ENCODE measurements around the gene CTSD.

Gene CTSD

GRCh38 chr11:1733009-1733715, 30.6 kb downstream of the CTSD start:
- H3K4me3 Mint-ChIP-seq = no peak overlapping the region
- H3K36me3 Mint-ChIP-seq (ENCODE audit: low read depth) = no peaks in the 10 kb centered on the region
- H3K27me3 Mint-ChIP-seq = peaks cover 89% of the 10 kb centered on the region
- H3K9me3 Mint-ChIP-seq = peaks cover 13% of the 10 kb centered on the region
- intact Hi-C loops (cut with micrococcal nuclease) = no loop called here
- no peak overlapping the region for H3K27ac Mint-ChIP-seq
- peaks cover 24% of the 10 kb centered on the region for H3K4me1 Mint-ChIP-seq (ENCODE audit: low read depth)

DNA sequence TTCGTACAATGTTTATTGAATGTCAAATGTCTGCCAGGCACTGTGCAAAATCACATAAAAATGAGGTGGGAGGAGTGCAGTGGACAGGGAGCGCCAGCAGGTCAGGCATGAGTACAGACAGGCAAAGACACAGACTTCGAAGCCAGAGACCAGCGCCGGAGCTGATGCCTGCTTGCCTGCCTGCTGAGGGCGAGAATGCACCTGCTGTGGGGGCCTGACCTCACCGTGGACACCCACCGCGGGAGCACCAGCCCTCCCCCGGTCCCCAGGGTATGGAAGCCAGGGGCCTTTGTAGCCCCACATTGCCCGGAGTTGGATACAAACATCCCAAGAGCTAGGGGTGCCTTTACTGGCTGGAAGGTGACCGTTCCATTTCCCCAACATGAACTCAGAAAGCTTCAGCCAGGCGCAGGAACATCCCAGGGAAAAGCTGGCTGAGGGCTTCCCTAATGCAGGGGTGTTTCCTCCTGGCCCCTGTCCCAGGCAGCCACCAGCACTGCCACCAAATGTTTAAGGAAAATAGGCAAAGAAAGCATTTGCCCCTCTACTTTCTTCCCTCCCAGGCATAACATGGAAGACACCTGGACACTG, 31.2 kb downstream of the CTSD start:
- Mint-ChIP-seq H3K27ac (no peak overlapping the region), H3K4me1 (ENCODE audit: low read depth) (peaks cover 24% of the 10 kb centered on the region), H3K36me3 (ENCODE audit: low read depth) (no peaks in the 10 kb centered on the region), H3K27me3 (peaks cover 91% of the 10 kb centered on the region), H3K9me3 (peaks cover 13% of the 10 kb centered on the region), H3K4me3 (no peak overlapping the region)
- intact Hi-C loops (cut with micrococcal nuclease) = no loop called here

DNA sequence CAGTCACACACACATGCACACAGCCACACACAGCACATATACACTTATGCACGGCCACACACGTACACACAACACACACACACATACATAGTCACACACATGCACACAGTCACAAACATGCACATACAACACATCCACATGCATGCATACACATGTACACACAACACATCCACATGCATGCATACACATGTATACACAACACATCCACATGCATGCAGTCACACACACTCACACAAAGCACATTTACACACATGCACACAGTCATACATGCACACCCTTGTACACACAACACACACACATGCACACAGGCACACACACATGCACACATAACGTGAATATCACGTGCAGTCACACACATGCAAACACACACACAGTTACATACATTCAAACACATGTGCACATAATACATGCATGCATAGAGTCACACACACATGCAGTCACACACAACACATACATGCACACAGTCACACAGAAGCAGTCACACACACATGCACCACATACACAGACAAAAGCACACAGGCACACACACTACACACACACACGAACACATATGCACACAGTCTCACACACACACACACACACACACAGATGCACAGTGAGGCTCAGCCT, 32.2 kb downstream of the CTSD start:
- Mint-ChIP-seq H3K36me3 (ENCODE audit: low read depth) (no peaks in the 10 kb centered on the region), H3K4me1 (ENCODE audit: low read depth) (peaks cover 24% of the 10 kb centered on the region), H3K27ac (no peak overlapping the region), H3K4me3 (no peak overlapping the region), H3K27me3 (peaks cover 95% of the 10 kb centered on the region), H3K9me3 (peaks cover 9% of the 10 kb centered on the region)
- intact Hi-C loops (cut with micrococcal nuclease) = no loop called here

GRCh38 chr11:1730059-1730629, 33.6 kb downstream of the CTSD start:
- no peaks in the 10 kb centered on the region for H3K9me3 Mint-ChIP-seq
- H3K36me3 Mint-ChIP-seq (ENCODE audit: low read depth) = no peaks in the 10 kb centered on the region
- H3K4me1 Mint-ChIP-seq (ENCODE audit: low read depth) = peaks cover 24% of the 10 kb centered on the region
- H3K27me3 Mint-ChIP-seq = peaks cover 90% of the 10 kb centered on the region
- H3K4me3 Mint-ChIP-seq = no peak overlapping the region
- no peak overlapping the region for H3K27ac Mint-ChIP-seq
- intact Hi-C loops (cut with micrococcal nuclease) = no loop called here

GRCh38 chr11:1729692-1730011, 34.1 kb downstream of the CTSD start:
- intact Hi-C loops (cut with micrococcal nuclease) = no loop called here
- H3K27me3 Mint-ChIP-seq = peaks cover 89% of the 10 kb centered on the region
- no peak overlapping the region for H3K27ac Mint-ChIP-seq
- H3K9me3 Mint-ChIP-seq = no peaks in the 10 kb centered on the region
- H3K4me3 Mint-ChIP-seq = no peak overlapping the region
- H3K4me1 Mint-ChIP-seq (ENCODE audit: low read depth) = peaks cover 24% of the 10 kb centered on the region
- H3K36me3 Mint-ChIP-seq (ENCODE audit: low read depth) = no peaks in the 10 kb centered on the region

DNA sequence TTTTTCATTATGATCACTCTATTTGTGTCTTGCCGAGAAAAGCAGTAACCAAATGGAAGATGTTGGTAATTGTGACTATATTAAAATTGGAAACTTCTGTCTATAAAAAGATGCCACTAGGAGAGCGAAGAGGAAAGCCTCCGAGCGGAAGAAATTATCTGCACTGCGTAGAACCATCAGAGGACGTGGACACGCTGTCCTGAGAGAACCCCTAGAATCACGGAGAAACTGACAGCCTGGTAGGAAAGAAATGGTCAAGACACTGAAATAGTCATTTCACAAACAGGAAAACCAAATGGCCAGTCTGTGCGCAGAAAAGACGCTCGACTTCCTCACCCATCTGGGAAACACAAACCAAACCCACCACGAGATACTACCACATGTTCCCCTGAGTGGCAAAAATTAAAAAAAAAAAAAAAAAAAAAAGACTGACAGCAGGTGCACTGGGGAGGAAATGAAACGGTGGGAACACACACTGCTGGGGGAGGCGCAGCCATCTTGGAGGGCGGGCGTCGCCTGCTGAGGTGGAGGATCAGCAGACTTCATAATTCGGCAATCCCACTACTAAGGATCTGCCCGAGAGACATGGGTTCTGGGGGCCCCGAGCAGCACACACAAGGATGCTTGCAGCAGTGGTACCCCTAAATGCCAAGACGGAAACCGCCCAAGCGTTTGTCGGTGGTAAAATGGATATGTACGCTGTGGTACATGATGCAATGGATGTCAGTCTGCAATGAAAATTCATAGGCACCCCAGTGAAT, 34.6 kb downstream of the CTSD start:
- Mint-ChIP-seq H3K27me3 (peaks cover 87% of the 10 kb centered on the region), H3K9me3 (no peaks in the 10 kb centered on the region), H3K27ac (no peak overlapping the region), H3K4me3 (no peak overlapping the region), H3K4me1 (ENCODE audit: low read depth) (peaks cover 19% of the 10 kb centered on the region), H3K36me3 (ENCODE audit: low read depth) (no peaks in the 10 kb centered on the region)
- intact Hi-C loops (cut with micrococcal nuclease) = no loop called here

DNA sequence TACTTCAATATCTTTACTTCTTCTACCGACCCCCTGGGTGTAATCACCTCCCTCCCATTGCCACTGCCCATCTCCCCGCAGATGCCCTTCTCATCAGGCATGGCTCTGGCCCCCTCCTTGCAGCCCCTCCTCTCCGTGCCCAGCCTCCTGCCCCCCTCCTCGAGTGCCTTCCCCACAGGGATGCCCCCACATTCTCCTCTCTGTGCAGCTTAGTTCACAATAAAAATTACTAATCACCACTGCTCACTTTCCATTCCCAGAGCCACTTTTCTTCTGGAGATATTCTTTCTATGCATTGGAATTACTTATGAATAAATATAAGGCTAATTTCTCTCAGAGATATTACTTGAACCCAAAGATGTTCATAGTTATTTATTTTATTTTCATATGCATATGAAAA, 35.4 kb downstream of the CTSD start:
- no peaks in the 10 kb centered on the region for H3K36me3 Mint-ChIP-seq (ENCODE audit: low read depth)
- H3K4me3 Mint-ChIP-seq = no peak overlapping the region
- intact Hi-C loops (cut with micrococcal nuclease) = no loop called here
- H3K4me1 Mint-ChIP-seq (ENCODE audit: low read depth) = peaks cover 13% of the 10 kb centered on the region
- H3K9me3 Mint-ChIP-seq = no peaks in the 10 kb centered on the region
- H3K27me3 Mint-ChIP-seq = peaks cover 82% of the 10 kb centered on the region
- H3K27ac Mint-ChIP-seq = no peak overlapping the region

DNA sequence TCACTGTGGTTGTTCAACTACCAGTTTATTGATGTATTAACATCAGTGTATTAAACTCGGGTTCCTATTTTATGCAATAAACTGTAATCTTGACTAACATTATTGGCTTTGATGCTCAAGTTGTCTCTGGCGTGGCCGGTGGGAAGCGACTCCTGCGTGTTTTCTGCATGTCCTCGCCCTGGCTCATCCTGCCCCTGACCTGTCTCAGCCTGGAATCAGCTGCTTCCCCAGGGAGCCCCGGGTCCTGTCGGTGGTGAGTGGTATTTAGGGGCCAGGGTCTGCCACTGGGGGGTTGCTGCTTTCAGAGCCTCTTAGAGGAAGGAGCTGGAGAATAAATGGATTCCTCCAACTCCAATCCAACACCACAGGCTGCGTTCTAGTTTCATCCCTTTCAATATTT, 35.9 kb downstream of the CTSD start:
- Mint-ChIP-seq H3K9me3 (no peaks in the 10 kb centered on the region), H3K4me3 (no peak overlapping the region), H3K36me3 (ENCODE audit: low read depth) (no peaks in the 10 kb centered on the region), H3K4me1 (ENCODE audit: low read depth) (peaks cover 13% of the 10 kb centered on the region), H3K27ac (no peak overlapping the region), H3K27me3 (peaks cover 80% of the 10 kb centered on the region)
- intact Hi-C loops (cut with micrococcal nuclease) = no loop called here

- peaks cover 77% of the 10 kb centered on the region for H3K27me3 Mint-ChIP-seq
- H3K4me3 Mint-ChIP-seq = no peak overlapping the region
- intact Hi-C loops (cut with micrococcal nuclease) = no loop called here
- H3K36me3 Mint-ChIP-seq (ENCODE audit: low read depth) = no peaks in the 10 kb centered on the region
- H3K4me1 Mint-ChIP-seq (ENCODE audit: low read depth) = peaks cover 13% of the 10 kb centered on the region
- no peaks in the 10 kb centered on the region for H3K9me3 Mint-ChIP-seq
- no peak overlapping the region for H3K27ac Mint-ChIP-seq
Measured at GRCh38 chr11:1727096-1727690, 36.5 kb downstream of the CTSD start.

GRCh38 chr11:1719781-1720180, 43.9 kb downstream of the CTSD start:
- no peaks in the 10 kb centered on the region for H3K4me1 Mint-ChIP-seq (ENCODE audit: low read depth)
- peaks cover 38% of the 10 kb centered on the region for H3K27me3 Mint-ChIP-seq
- H3K27ac Mint-ChIP-seq = no peak overlapping the region
- H3K36me3 Mint-ChIP-seq (ENCODE audit: low read depth) = no peaks in the 10 kb centered on the region
- no peaks in the 10 kb centered on the region for H3K9me3 Mint-ChIP-seq
- intact Hi-C loops (cut with micrococcal nuclease) = no loop called here
- no peak overlapping the region for H3K4me3 Mint-ChIP-seq

DNA sequence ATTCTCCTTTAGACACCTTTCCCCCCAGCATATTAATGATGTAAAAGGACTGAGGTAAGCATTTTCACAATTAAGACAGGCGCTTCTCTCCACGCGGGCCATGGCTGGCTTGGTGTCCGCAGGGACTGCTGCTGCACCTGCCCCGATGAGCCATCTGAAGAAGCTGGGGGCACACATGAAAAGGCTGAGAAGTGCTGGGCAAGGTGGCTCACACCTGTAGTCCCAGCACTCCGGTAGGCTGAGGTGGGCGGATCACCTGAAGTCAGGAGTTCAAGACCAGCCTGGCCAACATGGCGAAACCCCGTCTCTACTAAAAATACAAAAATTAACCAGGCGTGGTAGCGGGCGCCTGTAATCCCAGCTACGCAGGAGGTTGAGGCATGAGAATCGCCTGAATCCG, 45.4 kb downstream of the CTSD start:
- no peak overlapping the region for H3K27ac Mint-ChIP-seq
- intact Hi-C loops (cut with micrococcal nuclease) = no loop called here
- H3K4me1 Mint-ChIP-seq (ENCODE audit: low read depth) = no peaks in the 10 kb centered on the region
- H3K27me3 Mint-ChIP-seq = peaks cover 42% of the 10 kb centered on the region
- H3K4me3 Mint-ChIP-seq = no peak overlapping the region
- no peaks in the 10 kb centered on the region for H3K36me3 Mint-ChIP-seq (ENCODE audit: low read depth)
- no peaks in the 10 kb centered on the region for H3K9me3 Mint-ChIP-seq

DNA sequence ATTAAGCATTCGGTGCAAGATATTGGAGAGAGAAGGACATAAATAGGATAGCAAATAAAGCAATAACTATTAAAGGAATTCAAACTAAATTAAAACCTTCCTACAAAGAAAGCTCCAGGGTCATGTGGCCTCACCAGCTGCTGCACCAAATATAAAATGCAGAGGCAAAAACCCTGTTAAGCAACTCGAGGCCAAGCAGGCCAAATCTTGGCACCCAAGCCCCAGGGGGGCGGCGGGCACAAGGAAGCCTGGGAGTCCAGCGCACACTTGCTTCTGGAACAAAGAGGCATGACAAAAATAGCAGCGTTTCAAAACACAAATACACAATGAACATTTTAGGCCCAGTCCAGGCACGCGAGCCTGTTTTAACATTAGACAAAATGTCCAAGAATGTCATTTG, 46.0 kb downstream of the CTSD start:
- peaks cover 43% of the 10 kb centered on the region for H3K27me3 Mint-ChIP-seq
- no peak overlapping the region for H3K27ac Mint-ChIP-seq
- H3K4me1 Mint-ChIP-seq (ENCODE audit: low read depth) = no peaks in the 10 kb centered on the region
- H3K4me3 Mint-ChIP-seq = no peak overlapping the region
- no peaks in the 10 kb centered on the region for H3K9me3 Mint-ChIP-seq
- intact Hi-C loops (cut with micrococcal nuclease) = no loop called here
- H3K36me3 Mint-ChIP-seq (ENCODE audit: low read depth) = no peaks in the 10 kb centered on the region

- Mint-ChIP-seq H3K4me1 (ENCODE audit: low read depth) (no peaks in the 10 kb centered on the region), H3K27ac (no peak overlapping the region), H3K9me3 (no peaks in the 10 kb centered on the region), H3K27me3 (peaks cover 36% of the 10 kb centered on the region), H3K4me3 (no peak overlapping the region), H3K36me3 (ENCODE audit: low read depth) (no peaks in the 10 kb centered on the region)
- intact Hi-C loops (cut with micrococcal nuclease) = no loop called here
Measured at GRCh38 chr11:1714908-1715885, 48.5 kb downstream of the CTSD start.
